Activated CD4-positive, CD25-positive, alpha-beta regulatory T cell treated with anti-CD3 and anti-CD28 coated beads, Interleukin-2, amount 50 U/mL, for 24 hours (primary cell): ENCODE data around the gene TSPAN9.

Experiments
- ATAC-seq, 2 donors: fragments of 150-1000 bp; cut with Tn5 transposase; one replicate each; pipeline ENCODE4 v1.10.0; 2021; ENCODE audit warnings: mild to moderate bottlenecking in 1 of 2, moderate library complexity in 1 of 2

The TSPAN9 gene

GRCh38 chr12:3145033-3145432, 67.9 kb downstream of the TSPAN9 start:
- ATAC-seq: no peak

GRCh38 chr12:3145546-3146310, 68.5 kb downstream of the TSPAN9 start:
- no peak for ATAC-seq

- ATAC-seq: no peak
Observed at GRCh38 chr12:3147260-3147659, 70.1 kb downstream of the TSPAN9 start.

- ATAC-seq: no peak
Observed at GRCh38 chr12:3148366-3149000, 71.3 kb downstream of the TSPAN9 start.

- no peak for ATAC-seq
Observed at GRCh38 chr12:3149515-3150307, 72.5 kb downstream of the TSPAN9 start.

- no peak for ATAC-seq
Observed at GRCh38 chr12:3150308-3150670, 73.1 kb downstream of the TSPAN9 start.

GRCh38 chr12:3150931-3151835, 74.0 kb downstream of the TSPAN9 start:
- ATAC-seq: no peak

GRCh38 chr12:3152011-3152511, 74.9 kb downstream of the TSPAN9 start:
- no peak for ATAC-seq

- ATAC-seq: no peak
Observed at GRCh38 chr12:3152892-3153291, 75.7 kb downstream of the TSPAN9 start.

GRCh38 chr12:3154006-3154405, 76.8 kb downstream of the TSPAN9 start:
- no peak for ATAC-seq

- no peak for ATAC-seq
Observed at GRCh38 chr12:3155702-3156370, 78.7 kb downstream of the TSPAN9 start.

- no peak for ATAC-seq
Observed at GRCh38 chr12:3157581-3158323, 80.6 kb downstream of the TSPAN9 start.

GRCh38 chr12:3158851-3159465, 81.8 kb downstream of the TSPAN9 start:
- ATAC-seq: no peak

- no peak for ATAC-seq
Observed at GRCh38 chr12:3160081-3160480, 82.9 kb downstream of the TSPAN9 start.

- no peak for ATAC-seq
Observed at GRCh38 chr12:3161861-3162260, 84.7 kb downstream of the TSPAN9 start.

- no peak for ATAC-seq
Observed at GRCh38 chr12:3164454-3165077, 87.4 kb downstream of the TSPAN9 start.

- ATAC-seq: no peak
Observed at GRCh38 chr12:3165078-3165980, 88.2 kb downstream of the TSPAN9 start.

- ATAC-seq: no peak
Observed at GRCh38 chr12:3167636-3168035, 90.5 kb downstream of the TSPAN9 start.
